Epithelial cell of esophagus (primary cell): ENCODE measurements around the gene POU2F1.

ENCODE experiments used
- DNase-seq: peaks from one replicate; pipeline ENCODE4 v3.0.0; 2010; ENCODE audit warnings: low read depth
- H3K4me3 ChIP-seq: 2 replicates; pipeline ENCODE4 v1.5.1; 2011; ENCODE audit warnings: mild to moderate bottlenecking, low read length, control low read depth
- TF ChIP-seq, protein P1 (sequence below): IDR thresholded peaks from 2 replicates; pipeline ENCODE4 v1.5.1; 2011; ENCODE audit warnings: low read depth, mild to moderate bottlenecking, low read length, control low read depth, inconsistent platforms; ENCODE audit not compliant: insufficient read depth; ENCODE audit errors: missing control alignments

The POU2F1 gene

DNA sequence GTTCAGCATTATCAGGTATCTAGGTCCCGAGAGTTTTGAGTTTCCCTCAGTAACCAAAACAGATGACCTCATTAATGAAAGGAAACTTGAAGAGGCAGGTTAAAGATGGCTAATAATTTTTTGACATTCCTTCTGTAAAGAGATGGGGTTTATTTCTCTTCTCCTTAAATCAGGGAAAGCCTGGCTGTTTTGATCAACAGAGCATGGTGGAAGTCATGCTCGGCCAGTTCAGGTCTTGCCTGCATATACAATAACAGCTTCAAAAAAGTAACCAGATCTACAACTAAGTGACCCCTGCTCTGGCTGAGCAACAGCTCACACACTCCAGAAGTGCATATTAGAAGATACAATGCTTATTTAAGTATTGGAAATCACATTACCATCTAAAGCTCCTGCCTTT, 36.6 kb upstream of the POU2F1 start:
- no peak overlapping the region for H3K4me3 ChIP-seq
- TF ChIP-seq, protein P1, sequence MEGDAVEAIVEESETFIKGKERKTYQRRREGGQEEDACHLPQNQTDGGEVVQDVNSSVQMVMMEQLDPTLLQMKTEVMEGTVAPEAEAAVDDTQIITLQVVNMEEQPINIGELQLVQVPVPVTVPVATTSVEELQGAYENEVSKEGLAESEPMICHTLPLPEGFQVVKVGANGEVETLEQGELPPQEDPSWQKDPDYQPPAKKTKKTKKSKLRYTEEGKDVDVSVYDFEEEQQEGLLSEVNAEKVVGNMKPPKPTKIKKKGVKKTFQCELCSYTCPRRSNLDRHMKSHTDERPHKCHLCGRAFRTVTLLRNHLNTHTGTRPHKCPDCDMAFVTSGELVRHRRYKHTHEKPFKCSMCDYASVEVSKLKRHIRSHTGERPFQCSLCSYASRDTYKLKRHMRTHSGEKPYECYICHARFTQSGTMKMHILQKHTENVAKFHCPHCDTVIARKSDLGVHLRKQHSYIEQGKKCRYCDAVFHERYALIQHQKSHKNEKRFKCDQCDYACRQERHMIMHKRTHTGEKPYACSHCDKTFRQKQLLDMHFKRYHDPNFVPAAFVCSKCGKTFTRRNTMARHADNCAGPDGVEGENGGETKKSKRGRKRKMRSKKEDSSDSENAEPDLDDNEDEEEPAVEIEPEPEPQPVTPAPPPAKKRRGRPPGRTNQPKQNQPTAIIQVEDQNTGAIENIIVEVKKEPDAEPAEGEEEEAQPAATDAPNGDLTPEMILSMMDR: no peak
- DNase-seq: no peak

DNA sequence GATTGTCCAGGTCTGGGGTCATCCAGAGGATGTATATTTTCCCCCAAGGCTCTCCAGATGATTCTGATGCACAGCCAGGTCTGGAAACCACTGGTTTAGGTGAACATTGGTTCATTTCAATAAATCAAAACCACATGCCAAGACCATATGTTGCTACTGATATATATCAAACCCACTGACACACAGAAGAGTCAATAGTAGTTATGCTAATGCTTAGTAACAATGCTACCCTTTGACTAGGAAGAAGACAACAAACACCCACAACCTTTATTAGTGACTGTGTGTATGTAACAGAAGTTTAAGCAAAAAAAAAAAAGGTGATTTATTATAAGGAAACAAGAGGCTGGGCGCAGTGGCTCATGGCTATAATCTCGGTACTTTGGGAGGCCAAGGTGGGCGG, 35.6 kb upstream of the POU2F1 start:
- H3K4me3 ChIP-seq: no peak overlapping the region
- no peak for DNase-seq
- TF ChIP-seq, protein P1: no peak

DNA sequence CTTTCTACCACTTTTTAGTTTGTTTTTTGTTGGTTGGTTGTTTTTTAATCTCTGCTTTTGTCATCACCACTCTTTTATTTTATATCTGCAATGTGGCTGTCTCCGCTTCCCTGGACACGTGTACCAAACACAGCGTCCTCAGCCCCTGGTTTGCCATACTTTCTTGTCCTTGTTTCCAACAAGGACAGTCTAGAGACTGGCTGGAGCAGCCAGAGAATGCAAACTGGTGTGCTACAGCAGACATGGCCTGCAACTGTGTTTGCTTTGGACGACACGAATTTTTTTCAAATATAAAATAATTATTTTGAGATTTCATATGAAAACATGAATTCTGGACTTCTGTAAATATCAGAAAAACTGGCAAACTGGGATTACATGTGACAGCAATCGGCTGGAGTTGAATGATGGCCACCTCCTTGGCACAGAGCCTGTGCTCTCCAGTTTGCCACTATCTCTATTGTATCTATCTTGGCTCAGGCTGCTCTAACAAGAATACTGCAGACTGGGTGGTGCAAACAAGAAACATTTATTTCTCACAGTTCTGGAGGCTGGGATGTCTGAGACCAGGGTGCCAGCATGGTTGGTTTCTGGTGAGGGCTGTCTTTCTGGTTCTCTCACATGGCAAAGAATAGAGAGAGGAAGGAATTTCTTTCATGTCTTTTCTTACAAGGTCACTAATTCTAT, 34.6 kb upstream of the POU2F1 start:
- no peak overlapping the region for H3K4me3 ChIP-seq
- no peak for DNase-seq
- TF ChIP-seq, protein P1: no peak

DNA sequence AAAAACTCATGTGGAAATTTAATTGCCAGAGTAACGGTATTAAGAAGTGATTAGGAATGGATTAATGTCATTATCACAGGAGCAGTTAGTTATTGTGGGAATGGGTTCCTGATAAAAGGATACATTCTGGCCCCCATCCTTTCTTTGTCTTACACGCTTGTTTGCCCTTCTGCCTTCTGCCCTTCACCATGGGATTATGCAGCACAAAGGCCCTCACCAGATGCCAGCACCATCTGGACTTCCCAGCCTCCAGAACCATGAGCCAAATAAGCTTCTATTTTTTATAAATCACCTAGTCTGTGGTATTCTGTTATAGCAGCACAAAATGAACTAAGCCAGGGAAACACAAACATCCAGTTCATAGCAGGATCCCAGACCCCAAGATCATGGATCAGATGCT, 33.9 kb upstream of the POU2F1 start:
- TF ChIP-seq, protein P1: no peak
- no peak for DNase-seq
- H3K4me3 ChIP-seq: no peak overlapping the region

DNA sequence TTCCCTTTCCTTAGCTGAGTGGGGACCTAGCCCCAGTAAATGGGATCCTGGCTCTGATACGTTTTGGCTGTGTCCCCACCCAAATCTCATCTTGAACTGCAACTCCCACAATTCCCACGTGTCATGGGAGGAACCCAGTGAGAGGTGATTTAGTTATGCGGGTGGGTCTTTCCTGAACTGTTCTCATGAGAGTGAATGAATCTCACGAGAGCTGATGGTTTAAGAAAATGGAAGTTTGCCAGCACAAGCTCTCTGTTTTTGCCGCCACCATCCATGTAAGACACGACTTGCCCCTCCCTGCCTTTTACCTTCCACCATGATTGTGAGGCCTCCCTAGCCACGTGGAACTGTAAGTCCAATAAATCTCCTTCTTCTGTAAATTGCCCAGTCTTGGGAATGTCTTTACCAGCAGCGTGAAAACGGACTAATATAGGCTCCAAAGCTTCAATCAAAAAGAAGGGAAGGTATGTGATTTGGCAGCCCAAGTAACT, 29.9 kb upstream of the POU2F1 start:
- TF ChIP-seq, protein P1: no peak
- no peak overlapping the region for H3K4me3 ChIP-seq
- DNase-seq: no peak

DNA sequence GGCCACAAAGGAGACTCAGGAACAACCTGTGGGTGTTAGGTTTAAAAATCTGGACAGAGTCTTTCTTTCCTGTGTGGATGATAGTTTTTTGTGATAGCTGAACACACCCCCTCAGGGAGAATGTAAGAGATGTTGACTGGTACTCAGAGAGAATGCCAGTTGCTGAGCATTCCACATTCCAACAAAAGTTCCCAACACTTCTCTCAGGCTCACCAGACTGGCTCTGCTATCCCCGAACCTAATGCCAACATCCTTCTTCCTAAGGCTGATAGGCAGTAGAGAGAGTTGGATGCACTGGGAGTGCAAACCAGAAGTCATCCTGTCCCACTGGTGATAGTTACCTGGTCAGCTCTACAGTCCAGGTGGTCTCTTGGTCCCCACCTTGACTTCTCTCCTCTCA, 28.7 kb upstream of the POU2F1 start:
- no peak for DNase-seq
- H3K4me3 ChIP-seq: no peak overlapping the region
- TF ChIP-seq, protein P1: no peak

DNA sequence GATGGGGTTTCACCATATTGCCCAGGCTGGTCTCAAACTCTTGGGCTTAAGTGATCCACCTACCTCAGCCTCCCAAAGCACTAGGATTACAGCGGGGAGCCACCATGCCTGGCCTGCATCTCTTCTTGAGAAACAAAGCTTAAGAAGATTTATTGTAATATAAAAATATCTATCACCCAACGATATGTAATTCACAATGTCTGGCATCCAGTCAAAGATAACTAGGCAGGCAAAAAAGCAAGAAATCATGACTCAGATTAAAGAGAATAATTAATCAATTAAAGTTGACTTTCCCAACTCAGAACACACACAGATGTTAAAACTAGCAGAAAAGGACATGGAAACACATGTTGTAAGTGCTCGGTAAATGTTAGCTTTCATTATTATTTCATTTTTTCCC, 26.5 kb upstream of the POU2F1 start:
- H3K4me3 ChIP-seq: no peak overlapping the region
- TF ChIP-seq, protein P1: no peak
- no peak for DNase-seq
